GM18517 (cell line): Measurements from ENCODE around the gene WNT7B.
"Not testable (repeated sequence)": the region's sequence is repeated elsewhere in the genome, so short reads cannot be mapped to it uniquely, and the experiment has no call there.

Source experiments
- ATAC-seq: cut with Tn5 transposase; IDR thresholded peaks from one replicate; pipeline ENCODE4 v1.9.1; 2021; ENCODE audit warnings: mild to moderate bottlenecking, moderate library complexity; ENCODE audit not compliant: unreplicated experiment

The WNT7B gene

DNA sequence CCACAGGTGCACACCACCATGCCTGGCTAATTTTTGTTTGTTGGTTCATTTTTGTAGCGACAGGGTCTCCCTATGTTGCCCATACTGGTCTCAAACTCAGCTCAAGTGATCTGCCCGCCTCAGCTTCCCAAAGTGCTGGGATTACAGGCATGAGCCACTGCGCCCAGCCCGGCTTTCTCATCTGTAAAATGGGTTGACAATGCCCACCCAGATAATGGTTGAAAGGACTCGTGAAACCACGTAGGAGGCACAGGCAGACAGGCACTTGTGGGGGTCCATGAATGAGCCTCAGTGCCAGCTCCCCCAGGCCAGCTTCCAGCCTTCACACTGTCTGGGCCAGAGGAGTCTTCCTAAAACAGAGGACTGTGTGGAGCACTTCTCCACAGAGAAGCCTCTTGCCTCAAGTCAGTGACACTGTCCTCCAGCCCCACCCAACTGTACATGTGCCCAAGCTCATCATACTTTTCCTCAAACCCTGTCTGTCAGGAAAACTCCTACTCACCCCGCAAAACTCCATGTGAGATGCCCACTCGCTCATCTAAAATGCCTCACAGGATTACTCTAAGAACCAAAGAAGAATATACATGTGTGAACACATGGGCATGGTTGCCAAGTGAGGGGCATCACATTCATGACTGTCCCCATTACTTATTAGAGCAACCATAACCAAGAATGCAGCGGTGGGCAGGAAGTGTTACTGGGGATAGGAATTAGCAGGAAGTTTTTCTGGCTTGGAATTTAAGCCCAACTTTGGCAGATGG is 32.1 kb upstream of the WNT7B start:
- ATAC-seq: no peak

DNA sequence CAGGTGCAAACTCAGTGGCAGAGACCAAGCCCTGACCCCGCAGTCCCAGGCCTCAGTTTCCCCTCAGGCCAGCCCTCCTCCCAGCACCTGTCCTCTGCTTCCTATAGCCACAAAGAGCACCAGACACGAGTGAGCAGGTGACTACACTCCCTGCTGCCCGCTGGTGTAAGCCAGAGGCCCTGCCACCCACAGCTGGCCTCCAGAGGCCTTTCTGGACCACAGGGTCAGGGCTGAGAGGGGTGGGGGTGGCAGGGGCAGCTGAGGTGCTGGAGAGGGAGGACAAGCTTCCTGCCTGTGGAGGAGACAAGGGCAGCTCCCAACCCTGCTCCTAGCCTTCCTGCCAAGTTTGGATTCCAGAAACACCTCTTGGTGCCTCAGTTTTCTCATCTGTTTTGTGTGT is 31.3 kb upstream of the WNT7B start:
- no peak for ATAC-seq

DNA sequence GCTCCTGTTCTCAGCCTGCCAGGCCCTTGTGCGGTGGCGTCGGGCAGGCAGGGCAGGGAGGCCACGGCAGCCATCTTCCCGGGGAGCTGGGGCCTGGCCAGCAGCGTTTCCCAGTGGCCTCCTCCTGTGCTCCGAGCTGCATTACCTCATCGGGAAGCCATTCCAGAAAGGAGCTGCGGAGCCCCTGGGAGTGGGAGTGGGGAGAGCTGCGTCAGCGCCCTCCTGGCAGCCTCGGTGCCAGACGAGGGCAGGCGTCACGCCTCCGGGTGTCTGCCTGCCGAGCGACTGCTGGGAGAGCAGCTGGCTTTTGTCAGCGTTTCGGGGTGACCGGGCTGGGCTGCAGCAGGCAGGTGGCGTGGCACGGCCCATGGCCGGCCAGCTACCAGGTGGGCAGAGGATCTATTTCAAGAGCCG is 30.9 kb upstream of the WNT7B start:
- no peak for ATAC-seq

- no peak for ATAC-seq
Measured at GRCh38 chr22:46007003-46007847, 30.3 kb upstream of the WNT7B start.

DNA sequence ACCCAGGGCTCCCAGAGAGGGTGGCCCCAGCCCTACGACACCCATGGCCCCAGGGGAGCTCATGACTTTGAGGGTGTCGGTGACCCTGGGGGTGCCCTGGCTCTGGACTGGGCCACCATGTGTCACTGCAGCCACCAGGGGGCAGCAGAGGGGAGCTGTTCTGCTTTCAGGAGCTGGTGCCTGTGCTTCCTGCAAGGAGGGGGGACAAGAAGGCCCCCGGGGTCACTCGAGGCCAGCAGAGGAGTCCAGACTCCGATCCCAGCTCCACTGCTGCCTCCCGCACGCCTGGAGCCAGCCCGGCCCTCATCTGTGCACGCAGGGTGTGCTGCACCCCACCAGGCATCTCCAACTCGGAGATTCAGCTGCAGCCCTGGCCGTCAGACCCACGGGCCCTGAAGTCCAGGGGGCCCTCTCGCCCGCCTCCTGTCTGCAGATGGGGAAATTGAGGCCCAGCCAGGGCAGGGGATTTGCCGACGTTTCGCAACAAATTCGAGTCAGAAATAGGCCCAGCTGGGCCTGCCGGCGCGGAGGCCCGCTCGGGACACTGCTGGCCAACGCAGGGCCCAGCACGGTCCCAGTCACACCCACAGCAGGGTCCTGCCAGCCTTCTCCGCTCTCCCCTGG is 29.5 kb upstream of the WNT7B start:
- ATAC-seq: no peak

DNA sequence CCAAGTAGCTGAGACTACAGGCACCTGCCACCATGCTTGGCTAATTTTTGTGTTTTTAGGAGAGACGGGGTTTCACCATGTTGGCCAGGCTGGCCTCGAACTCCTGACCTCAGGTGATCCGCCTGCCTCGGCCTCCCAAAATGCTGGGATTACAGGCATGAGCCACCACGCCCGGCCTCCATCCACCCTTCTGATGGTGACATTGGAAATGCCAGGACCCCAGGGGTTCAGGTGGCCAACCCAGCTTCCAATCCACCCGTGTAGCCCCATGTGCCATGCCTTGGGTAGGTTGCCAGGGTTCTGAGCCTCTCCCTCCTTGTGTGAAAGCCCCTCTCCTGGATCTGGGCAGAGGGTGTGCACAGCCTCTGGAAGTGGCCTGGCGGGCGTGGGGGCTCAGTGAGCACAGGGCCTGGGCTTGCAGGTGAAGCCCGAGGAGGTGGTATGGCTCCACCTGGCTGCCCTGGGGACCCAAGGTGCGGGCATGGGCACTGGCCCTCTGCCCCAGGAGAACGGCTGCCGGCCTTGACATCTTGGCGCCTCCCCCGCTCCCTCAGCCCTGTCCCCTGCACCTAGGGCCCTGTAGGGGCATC is 28.2 kb upstream of the WNT7B start:
- not testable (repeated sequence) for ATAC-seq

- ATAC-seq: no peak
Measured at GRCh38 chr22:46004105-46004866, 27.3 kb upstream of the WNT7B start.

DNA sequence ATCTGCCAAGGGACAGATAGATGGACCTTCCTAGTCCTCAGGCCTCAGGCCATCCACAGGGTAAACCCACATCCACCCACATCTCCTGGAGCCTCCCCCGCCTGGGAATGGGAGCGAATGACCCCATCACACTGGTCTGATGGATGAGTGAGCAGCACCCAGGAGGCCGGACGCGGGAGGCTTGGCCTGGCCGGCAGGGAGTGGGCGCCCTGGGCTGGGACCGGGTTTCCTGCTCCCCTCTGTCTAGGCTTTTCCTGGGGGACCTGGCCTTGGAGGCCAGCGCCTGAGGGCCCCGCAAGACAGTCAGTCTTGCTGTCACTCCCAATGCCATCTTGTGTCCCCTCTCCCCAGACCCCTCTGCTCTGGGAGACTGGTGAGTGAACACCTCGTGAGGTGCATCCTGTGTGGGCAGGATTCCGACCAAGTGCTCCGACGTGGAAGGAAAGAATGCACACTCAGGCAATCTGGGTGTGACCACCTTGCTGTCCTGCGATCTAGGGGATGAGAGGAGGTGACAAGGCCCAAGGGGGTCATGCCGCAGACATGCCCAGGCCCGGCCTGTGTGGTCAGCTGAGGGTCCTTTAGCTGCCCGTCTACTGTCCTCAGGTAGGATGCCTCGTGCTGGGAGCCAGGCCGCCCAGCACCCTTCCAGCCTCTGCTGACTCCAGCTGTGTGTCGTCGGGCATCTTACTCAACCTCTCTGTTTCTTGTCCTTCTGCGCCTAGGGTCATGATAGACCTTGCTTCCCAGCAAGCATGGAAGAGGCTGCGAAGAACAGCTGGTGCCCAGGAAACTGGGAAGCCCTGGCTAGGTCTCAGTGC is 26.5 kb upstream of the WNT7B start:
- ATAC-seq: no peak

DNA sequence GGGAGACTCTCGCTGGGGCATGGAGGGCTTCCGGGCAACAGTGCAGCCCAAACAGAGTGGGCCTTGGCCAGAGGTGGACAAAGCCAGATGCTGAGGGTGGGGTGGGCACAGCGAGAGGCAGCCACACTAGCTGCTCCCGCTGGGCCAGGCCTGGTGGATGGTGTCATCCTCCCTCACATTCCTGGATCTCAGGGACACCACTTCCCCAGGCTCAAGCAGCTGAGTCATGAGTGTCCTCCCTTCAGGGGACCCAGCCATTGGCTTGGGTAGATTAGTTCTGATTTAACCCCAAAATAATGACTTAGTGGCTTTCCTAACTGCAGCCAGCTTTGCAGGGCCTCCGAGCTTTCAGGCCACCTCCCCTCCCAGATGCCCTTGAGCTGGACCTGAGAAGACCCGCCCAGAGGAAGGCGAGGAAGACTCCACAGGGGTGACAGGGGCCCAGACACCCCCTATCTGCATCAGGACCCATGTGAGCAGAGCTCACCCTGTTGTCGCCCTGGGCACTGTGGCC is 25.9 kb upstream of the WNT7B start:
- ATAC-seq: no peak

- no peak for ATAC-seq
Measured at GRCh38 chr22:46001426-46002106, 24.6 kb upstream of the WNT7B start.

DNA sequence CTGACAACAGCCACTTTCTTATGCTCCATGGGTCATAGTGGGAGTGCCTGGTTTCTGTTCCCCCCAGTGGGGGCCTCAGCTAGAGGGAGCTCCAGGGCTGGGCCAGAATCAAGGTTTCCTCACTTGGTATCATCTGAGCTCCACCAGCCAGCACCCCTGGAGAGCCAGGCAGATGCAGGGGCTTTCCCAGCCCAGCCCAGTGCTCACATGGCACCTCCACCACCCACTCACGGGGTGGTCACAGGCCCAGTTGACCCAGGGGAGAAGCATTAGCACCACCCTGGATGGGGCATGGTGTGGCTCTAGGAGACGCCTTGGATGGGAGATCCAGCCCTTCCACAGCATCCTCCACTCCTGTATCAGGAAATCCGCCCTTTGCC is 24.1 kb upstream of the WNT7B start:
- ATAC-seq: no peak

GRCh38 chr22:46000081-46001027 is 23.4 kb upstream of the WNT7B start:
- ATAC-seq: no peak

GRCh38 chr22:45999379-45999971 is 22.5 kb upstream of the WNT7B start:
- no peak for ATAC-seq

- no peak for ATAC-seq
Measured at GRCh38 chr22:45998638-45999378, 21.8 kb upstream of the WNT7B start.

- ATAC-seq: no peak
Measured at GRCh38 chr22:45997777-45998637, 21.0 kb upstream of the WNT7B start.
